Mesothelial cell of epicardium (in vitro differentiated cells): ENCODE data around the gene ENPP5. TPM values are rescaled to one million over a fixed set of nuclear protein-coding genes. Genes with fewer than 3 reads are reported as not detected.

Source experiments
- DNase-seq, 2 experiments: peaks; one replicate each; pipeline ENCODE4 v3.0.0; 2021; ENCODE audit warnings: low spot score in 2 of 2; ENCODE audit not compliant: unreplicated experiment in 2 of 2
- H3K27ac Mint-ChIP-seq: 2 replicates; pipeline ENCODE4 v1.8.0; 2021; ENCODE audit warnings: mixed read lengths
- H3K27me3 Mint-ChIP-seq: 2 replicates; pipeline ENCODE4 v1.8.0; 2021; ENCODE audit warnings: low read depth, mixed read lengths
- H3K36me3 Mint-ChIP-seq: 2 replicates; pipeline ENCODE4 v1.8.0; 2021; ENCODE audit warnings: mixed read lengths
- H3K4me1 Mint-ChIP-seq: 2 replicates; pipeline ENCODE4 v1.8.0; 2021; ENCODE audit warnings: mixed read lengths
- H3K4me3 Mint-ChIP-seq: 2 replicates; pipeline ENCODE4 v1.8.0; 2021; ENCODE audit warnings: mild to moderate bottlenecking, moderate library complexity, mixed read lengths
- H3K9me3 Mint-ChIP-seq: 2 replicates; pipeline ENCODE4 v1.8.0; 2021; ENCODE audit warnings: mixed read lengths
- CTCF ChIP-seq: fragments of 200-600 bp; sonication (generic); IDR thresholded peaks from one replicate; pipeline ENCODE4 v1.5.0; 2021; ENCODE audit warnings: antibody characterized with exemption; ENCODE audit not compliant: unreplicated experiment
- total RNA-seq: library from RNA; stranded (reverse); gene quantifications from 3 replicates; pipeline ENCODE4 v1.2.1, GENCODE V29; 2021

ENPP5 gene
- total RNA-seq, 1 donor from 2014 or later: 8.7 TPM

- H3K36me3 Mint-ChIP-seq: no peaks in the 10 kb centered on the region
- no peak overlapping the region for H3K27ac Mint-ChIP-seq
- no peaks in the 10 kb centered on the region for H3K4me1 Mint-ChIP-seq
- TF ChIP-seq CTCF: no peak
- peaks cover 7% of the 10 kb centered on the region for H3K27me3 Mint-ChIP-seq
- DNase-seq: no peak
- no peaks in the 10 kb centered on the region for H3K9me3 Mint-ChIP-seq
- H3K4me3 Mint-ChIP-seq: no peak overlapping the region
Observed at GRCh38 chr6:46190889-46191288, 20.1 kb upstream of the ENPP5 start.

- no peak for DNase-seq
- H3K27ac Mint-ChIP-seq: no peak overlapping the region
- no peak overlapping the region for H3K4me3 Mint-ChIP-seq
Observed at GRCh38 chr6:46189726-46190125, 18.9 kb upstream of the ENPP5 start.

GRCh38 chr6:46186583-46186982, 15.8 kb upstream of the ENPP5 start:
- Mint-ChIP-seq H3K36me3 (no peaks in the 10 kb centered on the region), H3K27me3 (peaks cover 22% of the 10 kb centered on the region), H3K4me3 (no peak overlapping the region), H3K9me3 (peaks cover 4% of the 10 kb centered on the region), H3K27ac (no peak overlapping the region), H3K4me1 (peaks cover 16% of the 10 kb centered on the region)
- no peak for DNase-seq
- TF ChIP-seq CTCF: no peak

More at GRCh38 chr6:46189726-46190125, 18.9 kb upstream of the ENPP5 start:
- TF ChIP-seq CTCF: no peak
- Mint-ChIP-seq H3K36me3 (no peaks in the 10 kb centered on the region), H3K4me1 (peaks cover 6% of the 10 kb centered on the region), H3K27me3 (peaks cover 11% of the 10 kb centered on the region), H3K9me3 (no peaks in the 10 kb centered on the region)

- H3K4me1 Mint-ChIP-seq: peaks cover 16% of the 10 kb centered on the region
- H3K27ac Mint-ChIP-seq: peak overlapping the region; percentile 5
- TF ChIP-seq CTCF: no peak
- H3K4me3 Mint-ChIP-seq: no peak overlapping the region
- H3K9me3 Mint-ChIP-seq: peaks cover 4% of the 10 kb centered on the region
- peaks cover 32% of the 10 kb centered on the region for H3K27me3 Mint-ChIP-seq
- H3K36me3 Mint-ChIP-seq: no peaks in the 10 kb centered on the region
- no peak for DNase-seq
Observed at GRCh38 chr6:46184114-46184513, 13.3 kb upstream of the ENPP5 start.

- peaks cover 1% of the 10 kb centered on the region for H3K4me1 Mint-ChIP-seq
Observed at GRCh38 chr6:46175976-46176375, 5.2 kb upstream of the ENPP5 start.

More at GRCh38 chr6:46175976-46176375, 5.2 kb upstream of the ENPP5 start:
- Mint-ChIP-seq H3K4me3 (no peak overlapping the region), H3K27me3 (peaks cover 33% of the 10 kb centered on the region), H3K36me3 (no peaks in the 10 kb centered on the region), H3K27ac (no peak overlapping the region), H3K9me3 (no peaks in the 10 kb centered on the region)
- no peak for TF ChIP-seq CTCF
- DNase-seq: no peak
